Measurements from ENCODE around the gene KDM8. TPM values are rescaled to one million over a fixed set of nuclear protein-coding genes. Genes with fewer than 3 reads are reported as not detected.
"Not testable (repeated sequence)": the region's sequence is repeated elsewhere in the genome, so short reads cannot be mapped to it uniquely, and the experiment has no call there.

KDM8 gene
- total RNA-seq, 8 experiments from 2014 or later: 2.1 to 9.9 (median 4.9) TPM

DNA sequence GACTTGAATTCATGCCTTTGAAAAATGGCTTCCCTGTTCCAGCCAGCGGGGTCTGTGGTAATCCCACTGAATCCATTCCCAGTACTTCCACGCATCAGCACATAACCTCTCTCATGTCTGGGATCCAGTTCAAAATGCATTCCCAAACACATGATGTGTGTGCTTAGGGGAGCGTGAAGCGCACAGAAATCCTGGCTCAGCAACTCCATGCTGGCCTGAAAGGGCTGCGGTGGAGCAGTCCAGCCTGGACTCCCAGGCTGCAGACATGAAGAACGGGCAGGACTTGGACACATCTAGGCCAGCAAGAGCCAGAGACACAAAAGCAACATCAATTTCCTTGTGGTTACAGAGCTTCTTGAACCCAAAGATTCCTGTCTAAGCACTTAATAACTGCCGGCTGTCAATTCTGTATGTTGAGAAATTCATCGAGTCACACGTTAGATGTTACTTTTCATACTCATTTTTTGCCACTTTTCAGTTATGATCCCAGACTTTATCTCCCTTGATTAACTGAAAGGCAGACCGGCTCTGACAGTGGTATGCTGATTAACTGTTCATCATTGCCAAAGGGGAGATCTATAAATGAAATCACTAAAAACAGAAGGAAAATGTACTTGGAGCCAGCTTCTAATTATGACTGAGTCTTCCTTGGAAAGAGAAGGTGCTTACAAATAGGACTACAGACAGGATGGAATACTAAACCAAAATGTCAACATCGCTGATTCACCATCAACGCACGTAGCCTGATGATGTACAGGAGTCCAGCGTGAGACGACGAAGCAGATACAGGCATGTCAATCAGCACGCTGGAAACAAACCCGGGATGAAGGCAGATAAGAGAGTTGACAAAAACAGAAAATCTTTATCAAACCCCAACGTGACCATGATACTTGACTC lies 42.2 kb downstream of the KDM8 start:
- 0 to 92% (median 88%) methylated on average over 1 to 15 of the region's 19 CpGs for WGBS, 10 experiments
- Histone ChIP-seq H3K4me3 (no peak overlapping the region), H3K4me1 (replicated peaks in 1 of 2) (peaks cover 10 to 11% of the 10 kb centered on the region in 2 donors), H3K27ac (no peak overlapping the region)
- in situ Hi-C loops (cut with MboI; ENCODE audit: low pct_unique_long_range_greater_than_20kb in 2 of 9, low sequenced_read_pairs in 9 of 9, unreplicated experiment in 9 of 9): loop anchor here in 1 of 9 experiments (25.0 kb wide), 1 partner anchor 217 kb away; no protein-coding TSS in a partner anchor
- peak in 2 of 8 experiments; percentile 52 to 57 for ATAC-seq (replicated peaks in 6 of 8)

DNA sequence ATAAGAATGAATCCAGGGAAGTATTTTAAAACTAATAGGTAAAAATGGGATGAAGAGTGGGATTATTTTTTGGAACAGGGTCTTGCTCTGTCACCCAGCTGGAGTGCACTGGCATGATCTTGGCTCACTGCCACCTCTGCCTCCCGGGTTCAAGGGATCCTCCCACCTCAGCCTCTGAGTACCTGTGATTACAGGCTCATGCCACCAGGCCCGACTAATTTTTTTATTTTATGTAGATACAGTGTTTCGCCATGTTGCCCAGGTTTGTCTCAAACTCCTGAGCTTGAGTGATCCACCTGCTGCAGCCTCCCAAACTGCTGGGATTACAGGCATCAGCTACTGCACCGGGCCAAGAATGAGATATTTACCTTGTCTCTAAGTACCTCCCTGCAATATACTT lies 43.1 kb downstream of the KDM8 start:
- 40 to 100% (median 92%) methylated on average over 1 to 4 of the region's 4 CpGs; no CpG with 5 or more reads in 3 of the 10 experiments for WGBS, 10 experiments
- ATAC-seq (replicated peaks in 6 of 8): no peak
- in situ Hi-C loops (cut with MboI; ENCODE audit: low pct_unique_long_range_greater_than_20kb in 2 of 9, low sequenced_read_pairs in 9 of 9, unreplicated experiment in 9 of 9): loop anchor here in 1 of 9 experiments (25.0 kb wide), 1 partner anchor 216 kb away; no protein-coding TSS in a partner anchor
- Histone ChIP-seq H3K27ac (no peak overlapping the region), H3K4me3 (no peak overlapping the region), H3K4me1 (replicated peaks in 1 of 2) (peaks cover 10 to 11% of the 10 kb centered on the region in 2 donors)

DNA sequence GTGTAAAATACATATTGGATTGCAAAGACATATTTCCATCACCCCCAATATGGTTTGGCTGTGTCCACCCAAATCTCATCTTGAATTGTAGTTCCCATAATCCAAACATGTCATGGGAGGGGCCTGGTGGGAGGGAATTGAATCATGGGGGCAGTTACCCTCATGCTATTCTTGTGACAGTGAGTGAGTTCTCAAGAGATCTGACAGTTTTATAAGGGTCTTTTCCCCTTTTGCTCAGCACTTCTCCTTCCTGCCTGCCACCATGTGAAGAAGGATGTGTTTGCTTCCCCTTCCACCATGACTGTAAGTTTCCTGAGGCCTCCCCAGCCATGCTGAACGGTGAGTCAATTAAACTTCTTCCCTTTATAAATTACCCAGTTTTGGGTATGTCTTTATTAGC lies 43.8 kb downstream of the KDM8 start:
- H3K27ac ChIP-seq: not testable (repeated sequence)

DNA sequence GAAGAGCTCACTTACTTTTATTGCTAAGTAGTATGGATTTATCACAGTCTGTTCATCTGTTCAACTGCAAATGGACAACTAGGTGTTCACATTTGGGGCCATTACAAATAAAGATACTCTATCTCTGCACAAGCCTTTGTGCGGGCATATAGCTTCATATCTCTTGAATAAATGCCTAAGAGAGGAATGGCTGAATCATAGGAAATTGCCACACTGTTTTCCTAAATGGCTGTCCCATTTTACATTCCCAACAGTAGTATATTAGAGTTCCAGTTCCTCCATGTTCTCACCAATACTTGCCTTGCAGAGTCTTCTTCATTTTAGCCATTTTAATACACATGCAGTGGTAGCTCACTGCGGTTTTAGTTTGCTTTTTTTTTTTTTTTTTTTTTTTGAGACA lies 44.7 kb downstream of the KDM8 start:
- WGBS, 10 experiments: 94 to 100% (median 100%) methylated on average over 1 to 2 of the region's 2 CpGs; no CpG with 5 or more reads in 2 of the 10 experiments
- ATAC-seq (replicated peaks in 6 of 8): no peak
- no peak overlapping the region for H3K4me3 ChIP-seq
- H3K4me1 ChIP-seq (replicated peaks in 1 of 2): peaks cover 5 to 6% of the 10 kb centered on the region in 2 donors
- H3K27ac ChIP-seq: no peak overlapping the region
- in situ Hi-C loops (cut with MboI; ENCODE audit: low pct_unique_long_range_greater_than_20kb in 2 of 9, low sequenced_read_pairs in 9 of 9, unreplicated experiment in 9 of 9): loop anchor here in 1 of 9 experiments (25.0 kb wide), 1 partner anchor 214 kb away; no protein-coding TSS in a partner anchor

More for the DNA sequence above, 43.8 kb downstream of the KDM8 start:
- H3K4me3 ChIP-seq; ATAC-seq (replicated peaks in 6 of 8): not testable (repeated sequence)
- 86 to 100% (median 100%) methylated on average over 1 of the region's 1 CpG; no CpG with 5 or more reads in 6 of the 10 experiments for WGBS, 10 experiments
- in situ Hi-C loops (cut with MboI; ENCODE audit: low pct_unique_long_range_greater_than_20kb in 2 of 9, low sequenced_read_pairs in 9 of 9, unreplicated experiment in 9 of 9): loop anchor here in 1 of 9 experiments (25.0 kb wide), 1 partner anchor 215 kb away; no protein-coding TSS in a partner anchor
- H3K4me1 ChIP-seq (replicated peaks in 1 of 2): peaks cover 10 to 11% of the 10 kb centered on the region in 2 donors

- in situ Hi-C loops (cut with MboI; ENCODE audit: low pct_unique_long_range_greater_than_20kb in 2 of 9, low sequenced_read_pairs in 9 of 9, unreplicated experiment in 9 of 9): loop anchor here in 1 of 9 experiments (25.0 kb wide), 1 partner anchor 213 kb away; no protein-coding TSS in a partner anchor
- H3K4me3 ChIP-seq; ATAC-seq (replicated peaks in 6 of 8); H3K4me1 ChIP-seq (replicated peaks in 1 of 2); H3K27ac ChIP-seq: not testable (repeated sequence)
- 85 to 100% (median 96%) methylated on average over 1 to 4 of the region's 4 CpGs; no CpG with 5 or more reads in 2 of the 10 experiments for WGBS, 10 experiments
Measured at GRCh38 chr16:27248886-27249285, 45.6 kb downstream of the KDM8 start.

GRCh38 chr16:27251541-27252205 lies 48.3 kb downstream of the KDM8 start:
- Histone ChIP-seq H3K4me3 (no peak overlapping the region), H3K27ac (no peak overlapping the region), H3K4me1 (replicated peaks in 1 of 2) (no peaks in the 10 kb centered on the region)
- WGBS, 10 experiments: 20 to 100% (median 98%) methylated on average over 1 to 7 of the region's 8 CpGs; no CpG with 5 or more reads in 1 of the 10 experiments
- no peak for ATAC-seq (replicated peaks in 6 of 8)
- in situ Hi-C loops (cut with MboI; ENCODE audit: low pct_unique_long_range_greater_than_20kb in 2 of 9, low sequenced_read_pairs in 9 of 9, unreplicated experiment in 9 of 9): no loop called here

- WGBS, 10 experiments: 57 to 100% (median 94%) methylated on average over 1 to 6 of the region's 6 CpGs; no CpG with 5 or more reads in 4 of the 10 experiments
- in situ Hi-C loops (cut with MboI; ENCODE audit: low pct_unique_long_range_greater_than_20kb in 2 of 9, low sequenced_read_pairs in 9 of 9, unreplicated experiment in 9 of 9): no loop called here
- Histone ChIP-seq H3K4me1 (replicated peaks in 1 of 2) (no peaks in the 10 kb centered on the region), H3K4me3 (no peak overlapping the region), H3K27ac (no peak overlapping the region)
- no peak for ATAC-seq (replicated peaks in 6 of 8)
Measured at GRCh38 chr16:27252206-27252585, 48.9 kb downstream of the KDM8 start.

GRCh38 chr16:27253526-27253930 lies 50.2 kb downstream of the KDM8 start:
- ATAC-seq (replicated peaks in 6 of 8): peak; percentile 24 to 100 (median 93)
- Histone ChIP-seq H3K4me1 (replicated peaks in 1 of 2) (no peaks in the 10 kb centered on the region), H3K4me3 (no peak overlapping the region), H3K27ac (no peak overlapping the region)
- 3 to 96% (median 87%) methylated on average over 2 to 5 of the region's 6 CpGs; no CpG with 5 or more reads in 3 of the 10 experiments for WGBS, 10 experiments
- in situ Hi-C loops (cut with MboI; ENCODE audit: low pct_unique_long_range_greater_than_20kb in 2 of 9, low sequenced_read_pairs in 9 of 9, unreplicated experiment in 9 of 9): no loop called here

- in situ Hi-C loops (cut with MboI; ENCODE audit: low pct_unique_long_range_greater_than_20kb in 2 of 9, low sequenced_read_pairs in 9 of 9, unreplicated experiment in 9 of 9): no loop called here
- Histone ChIP-seq H3K27ac (no peak overlapping the region), H3K4me3 (no peak overlapping the region), H3K4me1 (replicated peaks in 1 of 2) (no peaks in the 10 kb centered on the region)
- no peak for ATAC-seq (replicated peaks in 6 of 8)
- 50 to 100% (median 88%) methylated on average over 1 to 2 of the region's 3 CpGs; no CpG with 5 or more reads in 3 of the 10 experiments for WGBS, 10 experiments
Measured at GRCh38 chr16:27254262-27254811, 51.0 kb downstream of the KDM8 start.

DNA sequence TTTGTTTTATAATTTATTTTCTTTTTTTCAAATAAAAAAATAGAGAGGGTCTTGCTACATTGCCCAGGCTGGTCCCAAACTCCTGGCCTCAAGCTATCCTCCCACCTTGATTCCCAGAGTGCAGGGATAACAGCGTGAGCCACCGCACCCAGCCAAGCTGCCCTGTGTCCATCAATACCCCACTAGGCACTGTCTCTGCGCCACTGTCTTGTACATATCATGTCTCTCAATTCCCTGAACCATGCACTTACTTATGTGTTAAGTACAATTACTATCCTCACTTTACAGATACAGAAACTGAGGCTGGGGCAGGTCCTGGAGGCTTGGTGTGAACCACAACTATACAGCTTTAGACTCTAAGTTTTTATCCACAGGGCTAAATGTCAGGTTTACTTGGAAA lies 53.5 kb downstream of the KDM8 start:
- WGBS, 10 experiments: 95 to 100% (median 100%) methylated on average over 1 to 3 of the region's 3 CpGs; no CpG with 5 or more reads in 6 of the 10 experiments
- H3K4me3 ChIP-seq: no peak overlapping the region
- in situ Hi-C loops (cut with MboI; ENCODE audit: low pct_unique_long_range_greater_than_20kb in 2 of 9, low sequenced_read_pairs in 9 of 9, unreplicated experiment in 9 of 9): no loop called here
- ATAC-seq (replicated peaks in 6 of 8): no peak
- no peak overlapping the region for H3K27ac ChIP-seq
- H3K4me1 ChIP-seq (replicated peaks in 1 of 2): no peaks in the 10 kb centered on the region

GRCh38 chr16:27257271-27257670 lies 53.9 kb downstream of the KDM8 start:
- H3K4me1 ChIP-seq (replicated peaks in 1 of 2): no peaks in the 10 kb centered on the region
- no peak overlapping the region for H3K27ac ChIP-seq
- no peak for ATAC-seq (replicated peaks in 6 of 8)
- no peak overlapping the region for H3K4me3 ChIP-seq
- in situ Hi-C loops (cut with MboI; ENCODE audit: low pct_unique_long_range_greater_than_20kb in 2 of 9, low sequenced_read_pairs in 9 of 9, unreplicated experiment in 9 of 9): no loop called here
- 70 to 100% (median 91%) methylated on average over 1 to 12 of the region's 14 CpGs; no CpG with 5 or more reads in 1 of the 10 experiments for WGBS, 10 experiments

DNA sequence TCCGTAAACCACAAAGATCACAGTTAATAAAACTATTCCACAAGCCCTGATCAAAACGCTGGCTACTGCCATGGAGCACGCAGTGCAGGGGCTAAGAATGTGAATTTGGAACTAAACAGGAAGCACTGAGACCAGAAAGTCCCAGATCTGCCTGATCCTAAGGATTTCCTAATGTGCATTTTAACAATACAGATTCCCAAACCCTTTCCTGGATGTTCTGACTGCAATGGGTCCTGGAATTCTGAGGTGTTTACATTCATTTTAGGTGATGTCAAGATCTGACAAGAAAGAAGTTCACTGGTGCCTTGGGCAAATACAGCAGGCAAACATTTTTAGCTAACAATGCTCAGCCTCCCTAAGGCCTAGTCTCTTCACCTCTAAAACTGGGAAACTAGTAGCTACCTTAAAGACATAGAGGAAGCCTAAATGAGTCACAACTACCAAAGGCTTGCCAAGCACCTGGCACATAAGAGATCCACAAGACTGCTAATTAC lies 55.0 kb downstream of the KDM8 start:
- WGBS, 10 experiments: 71 to 94% (median 80%) methylated on average over 1 to 3 of the region's 3 CpGs; no CpG with 5 or more reads in 3 of the 10 experiments
- H3K4me1 ChIP-seq (replicated peaks in 1 of 2): no peaks in the 10 kb centered on the region
- H3K27ac ChIP-seq: no peak overlapping the region
- ATAC-seq (replicated peaks in 6 of 8): no peak
- no peak overlapping the region for H3K4me3 ChIP-seq
- in situ Hi-C loops (cut with MboI; ENCODE audit: low pct_unique_long_range_greater_than_20kb in 2 of 9, low sequenced_read_pairs in 9 of 9, unreplicated experiment in 9 of 9): no loop called here
